HEK293 (cell line): ENCODE measurements around the gene FGFRL1.

Experiments
- BCL11B ChIP-seq: fragments of 450-650 bp; formaldehyde crosslinking; IDR thresholded peaks from 2 replicates; pipeline ENCODE4 v1.5.1; 2016; ENCODE audit warnings: low read depth, missing biosample characterization, missing genetic modification characterization
- GLIS2 ChIP-seq: fragments of 450-650 bp; formaldehyde crosslinking; IDR thresholded peaks from 2 replicates; pipeline ENCODE4 v1.5.1; 2016; ENCODE audit warnings: missing biosample characterization, missing genetic modification characterization
- HOXC10 ChIP-seq: sonication (generic); formaldehyde crosslinking; IDR thresholded peaks from 2 replicates; pipeline ENCODE4 v1.8.1; 2023; ENCODE audit warnings: mild to moderate bottlenecking, missing genetic modification reagents
- IKZF3 ChIP-seq: fragments of 450-650 bp; IDR thresholded peaks from 2 replicates; pipeline ENCODE4 v1.5.0; 2018; ENCODE audit warnings: missing biosample characterization, mild to moderate bottlenecking, missing genetic modification characterization, moderate library complexity
- KLF9 ChIP-seq: fragments of 450-650 bp; formaldehyde crosslinking; IDR thresholded peaks from 2 replicates; pipeline ENCODE4 v1.5.1; 2016; ENCODE audit warnings: missing biosample characterization, missing genetic modification characterization, low read depth
- OSR2 ChIP-seq: fragments of 450-650 bp; formaldehyde crosslinking; IDR thresholded peaks from 2 replicates; pipeline ENCODE4 v1.5.1; 2016; ENCODE audit warnings: missing biosample characterization, missing genetic modification characterization
- REPIN1 ChIP-seq: fragments of 450-650 bp; formaldehyde crosslinking; IDR thresholded peaks from 2 replicates; pipeline ENCODE4 v1.5.1; 2017; ENCODE audit warnings: missing biosample characterization, missing genetic modification characterization, low read depth
- ZBTB1 ChIP-seq: fragments of 450-650 bp; formaldehyde crosslinking; IDR thresholded peaks from 2 replicates; pipeline ENCODE4 v1.5.1; 2016; ENCODE audit warnings: missing biosample characterization, missing genetic modification characterization
- ZNF138 ChIP-seq: fragments of 450-650 bp; formaldehyde crosslinking; IDR thresholded peaks from 2 replicates; pipeline ENCODE4 v1.5.1; 2016; ENCODE audit warnings: missing biosample characterization, missing genetic modification characterization, borderline replicate concordance
- ZNF214 ChIP-seq: fragments of 450-650 bp; formaldehyde crosslinking; IDR thresholded peaks from 2 replicates; pipeline ENCODE4 v1.5.1; 2017; ENCODE audit warnings: missing biosample characterization, mild to moderate bottlenecking, missing genetic modification characterization, borderline replicate concordance
- ZNF239 ChIP-seq: fragments of 450-650 bp; formaldehyde crosslinking; IDR thresholded peaks from 2 replicates; pipeline ENCODE4 v1.5.1; 2016; ENCODE audit warnings: missing biosample characterization, missing genetic modification characterization
- ZNF600 ChIP-seq: fragments of 450-650 bp; formaldehyde crosslinking; IDR thresholded peaks from 2 replicates; pipeline ENCODE4 v1.5.1; 2016; ENCODE audit warnings: missing biosample characterization, missing genetic modification characterization
- ZNF670 ChIP-seq: fragments of 450-650 bp; formaldehyde crosslinking; IDR thresholded peaks from 2 replicates; pipeline ENCODE4 v1.5.1; 2016; ENCODE audit warnings: missing biosample characterization, missing genetic modification characterization, low read depth
- ZNF785 ChIP-seq: fragments of 450-650 bp; formaldehyde crosslinking; IDR thresholded peaks from 2 replicates; pipeline ENCODE4 v1.5.1; 2016; ENCODE audit warnings: missing biosample characterization, missing genetic modification characterization
- TF ChIP-seq, protein P1 (sequence below): fragments of 450-650 bp; formaldehyde crosslinking; IDR thresholded peaks from 2 replicates; pipeline ENCODE4 v1.5.1; 2016; ENCODE audit warnings: missing biosample characterization, missing genetic modification characterization
- TF ChIP-seq, protein P2 (sequence below): fragments of 450-650 bp; formaldehyde crosslinking; conservative IDR thresholded peaks from 2 replicates; pipeline ENCODE4 v1.5.1; 2016; ENCODE audit warnings: low read depth, missing biosample characterization, missing genetic modification characterization
- TF ChIP-seq, protein P3 (sequence below): fragments of 450-650 bp; formaldehyde crosslinking; IDR thresholded peaks from 2 replicates; pipeline ENCODE4 v1.5.1; 2017; ENCODE audit warnings: missing biosample characterization, missing genetic modification characterization
- TF ChIP-seq, protein P4 (sequence below): fragments of 450-650 bp; formaldehyde crosslinking; IDR thresholded peaks from 2 replicates; pipeline ENCODE4 v1.5.1; 2016; ENCODE audit warnings: missing biosample characterization, missing genetic modification characterization
- TF ChIP-seq, protein P5 (sequence below): fragments of 450-650 bp; formaldehyde crosslinking; IDR thresholded peaks from 2 replicates; pipeline ENCODE4 v1.5.1; 2017; ENCODE audit warnings: missing biosample characterization, missing genetic modification characterization

The FGFRL1 gene

DNA sequence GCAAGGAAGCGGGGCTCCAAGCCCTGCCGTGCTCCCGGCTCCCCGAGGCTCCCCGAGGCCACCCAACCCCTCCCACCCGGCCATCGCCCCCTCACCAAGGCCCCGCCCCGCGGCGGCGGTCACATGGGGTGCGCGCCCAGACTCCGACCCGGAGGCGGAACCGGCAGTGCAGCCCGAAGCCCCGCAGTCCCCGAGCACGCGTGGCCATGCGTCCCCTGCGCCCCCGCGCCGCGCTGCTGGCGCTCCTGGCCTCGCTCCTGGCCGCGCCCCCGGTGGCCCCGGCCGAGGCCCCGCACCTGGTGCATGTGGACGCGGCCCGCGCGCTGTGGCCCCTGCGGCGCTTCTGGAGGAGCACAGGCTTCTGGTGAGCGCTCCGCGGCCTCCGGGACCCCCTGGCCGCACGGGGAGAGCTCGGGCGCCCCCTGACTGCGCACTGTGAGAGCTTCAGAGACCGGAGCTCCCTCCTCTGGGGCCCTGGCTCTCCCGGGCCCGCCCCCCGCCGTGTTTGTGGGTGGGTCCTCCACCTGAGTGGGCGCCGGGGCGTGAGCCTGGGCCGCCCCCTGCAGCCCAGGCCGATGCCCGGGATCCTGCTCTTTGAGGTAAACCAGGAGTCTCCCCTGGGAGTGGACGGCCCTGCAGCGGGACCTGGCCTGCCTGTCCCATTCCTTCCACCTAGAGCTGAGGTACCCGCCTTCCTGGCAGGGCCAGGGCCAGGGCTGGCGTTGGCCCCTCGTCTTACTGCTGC lies 24.4 kb upstream of the FGFRL1 start, which contains the start of gene IDUA (continued):
- TF ChIP-seq, protein P1, sequence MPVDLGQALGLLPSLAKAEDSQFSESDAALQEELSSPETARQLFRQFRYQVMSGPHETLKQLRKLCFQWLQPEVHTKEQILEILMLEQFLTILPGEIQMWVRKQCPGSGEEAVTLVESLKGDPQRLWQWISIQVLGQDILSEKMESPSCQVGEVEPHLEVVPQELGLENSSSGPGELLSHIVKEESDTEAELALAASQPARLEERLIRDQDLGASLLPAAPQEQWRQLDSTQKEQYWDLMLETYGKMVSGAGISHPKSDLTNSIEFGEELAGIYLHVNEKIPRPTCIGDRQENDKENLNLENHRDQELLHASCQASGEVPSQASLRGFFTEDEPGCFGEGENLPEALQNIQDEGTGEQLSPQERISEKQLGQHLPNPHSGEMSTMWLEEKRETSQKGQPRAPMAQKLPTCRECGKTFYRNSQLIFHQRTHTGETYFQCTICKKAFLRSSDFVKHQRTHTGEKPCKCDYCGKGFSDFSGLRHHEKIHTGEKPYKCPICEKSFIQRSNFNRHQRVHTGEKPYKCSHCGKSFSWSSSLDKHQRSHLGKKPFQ (tag by site-specific recombination) = no peak
- no peak; the same call in 1 of the 2 replicates for TF ChIP-seq BCL11B
- TF ChIP-seq, protein P2, sequence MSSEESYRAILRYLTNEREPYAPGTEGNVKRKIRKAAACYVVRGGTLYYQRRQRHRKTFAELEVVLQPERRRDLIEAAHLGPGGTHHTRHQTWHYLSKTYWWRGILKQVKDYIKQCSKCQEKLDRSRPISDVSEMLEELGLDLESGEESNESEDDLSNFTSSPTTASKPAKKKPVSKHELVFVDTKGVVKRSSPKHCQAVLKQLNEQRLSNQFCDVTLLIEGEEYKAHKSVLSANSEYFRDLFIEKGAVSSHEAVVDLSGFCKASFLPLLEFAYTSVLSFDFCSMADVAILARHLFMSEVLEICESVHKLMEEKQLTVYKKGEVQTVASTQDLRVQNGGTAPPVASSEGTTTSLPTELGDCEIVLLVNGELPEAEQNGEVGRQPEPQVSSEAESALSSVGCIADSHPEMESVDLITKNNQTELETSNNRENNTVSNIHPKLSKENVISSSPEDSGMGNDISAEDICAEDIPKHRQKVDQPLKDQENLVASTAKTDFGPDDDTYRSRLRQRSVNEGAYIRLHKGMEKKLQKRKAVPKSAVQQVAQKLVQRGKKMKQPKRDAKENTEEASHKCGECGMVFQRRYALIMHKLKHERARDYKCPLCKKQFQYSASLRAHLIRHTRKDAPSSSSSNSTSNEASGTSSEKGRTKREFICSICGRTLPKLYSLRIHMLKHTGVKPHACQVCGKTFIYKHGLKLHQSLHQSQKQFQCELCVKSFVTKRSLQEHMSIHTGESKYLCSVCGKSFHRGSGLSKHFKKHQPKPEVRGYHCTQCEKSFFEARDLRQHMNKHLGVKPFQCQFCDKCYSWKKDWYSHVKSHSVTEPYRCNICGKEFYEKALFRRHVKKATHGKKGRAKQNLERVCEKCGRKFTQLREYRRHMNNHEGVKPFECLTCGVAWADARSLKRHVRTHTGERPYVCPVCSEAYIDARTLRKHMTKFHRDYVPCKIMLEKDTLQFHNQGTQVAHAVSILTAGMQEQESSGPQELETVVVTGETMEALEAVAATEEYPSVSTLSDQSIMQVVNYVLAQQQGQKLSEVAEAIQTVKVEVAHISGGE = no peak
- TF ChIP-seq, protein P3, sequence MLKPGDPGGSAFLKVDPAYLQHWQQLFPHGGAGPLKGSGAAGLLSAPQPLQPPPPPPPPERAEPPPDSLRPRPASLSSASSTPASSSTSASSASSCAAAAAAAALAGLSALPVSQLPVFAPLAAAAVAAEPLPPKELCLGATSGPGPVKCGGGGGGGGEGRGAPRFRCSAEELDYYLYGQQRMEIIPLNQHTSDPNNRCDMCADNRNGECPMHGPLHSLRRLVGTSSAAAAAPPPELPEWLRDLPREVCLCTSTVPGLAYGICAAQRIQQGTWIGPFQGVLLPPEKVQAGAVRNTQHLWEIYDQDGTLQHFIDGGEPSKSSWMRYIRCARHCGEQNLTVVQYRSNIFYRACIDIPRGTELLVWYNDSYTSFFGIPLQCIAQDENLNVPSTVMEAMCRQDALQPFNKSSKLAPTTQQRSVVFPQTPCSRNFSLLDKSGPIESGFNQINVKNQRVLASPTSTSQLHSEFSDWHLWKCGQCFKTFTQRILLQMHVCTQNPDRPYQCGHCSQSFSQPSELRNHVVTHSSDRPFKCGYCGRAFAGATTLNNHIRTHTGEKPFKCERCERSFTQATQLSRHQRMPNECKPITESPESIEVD (tag by site-specific recombination) = no peak
- TF ChIP-seq ZNF138 (tag by site-specific recombination) = no peak
- no peak for TF ChIP-seq HOXC10 (CRISPR knock-in tag)
- TF ChIP-seq, protein P4, sequence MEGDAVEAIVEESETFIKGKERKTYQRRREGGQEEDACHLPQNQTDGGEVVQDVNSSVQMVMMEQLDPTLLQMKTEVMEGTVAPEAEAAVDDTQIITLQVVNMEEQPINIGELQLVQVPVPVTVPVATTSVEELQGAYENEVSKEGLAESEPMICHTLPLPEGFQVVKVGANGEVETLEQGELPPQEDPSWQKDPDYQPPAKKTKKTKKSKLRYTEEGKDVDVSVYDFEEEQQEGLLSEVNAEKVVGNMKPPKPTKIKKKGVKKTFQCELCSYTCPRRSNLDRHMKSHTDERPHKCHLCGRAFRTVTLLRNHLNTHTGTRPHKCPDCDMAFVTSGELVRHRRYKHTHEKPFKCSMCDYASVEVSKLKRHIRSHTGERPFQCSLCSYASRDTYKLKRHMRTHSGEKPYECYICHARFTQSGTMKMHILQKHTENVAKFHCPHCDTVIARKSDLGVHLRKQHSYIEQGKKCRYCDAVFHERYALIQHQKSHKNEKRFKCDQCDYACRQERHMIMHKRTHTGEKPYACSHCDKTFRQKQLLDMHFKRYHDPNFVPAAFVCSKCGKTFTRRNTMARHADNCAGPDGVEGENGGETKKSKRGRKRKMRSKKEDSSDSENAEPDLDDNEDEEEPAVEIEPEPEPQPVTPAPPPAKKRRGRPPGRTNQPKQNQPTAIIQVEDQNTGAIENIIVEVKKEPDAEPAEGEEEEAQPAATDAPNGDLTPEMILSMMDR (tag by site-specific recombination) = peak; percentile 78
- TF ChIP-seq GLIS2 = peak; percentile 94
- TF ChIP-seq REPIN1 (tag by site-specific recombination) = no peak
- no peak for TF ChIP-seq ZBTB1 (tag by site-specific recombination)
- TF ChIP-seq IKZF3 (tag by site-specific recombination) = no peak
- TF ChIP-seq KLF9 (tag by site-specific recombination) = peak; percentile 67
- TF ChIP-seq ZNF670 = no peak
- no peak for TF ChIP-seq OSR2 (tag by site-specific recombination)
- TF ChIP-seq ZNF785 (tag by site-specific recombination) = no peak
- no peak for TF ChIP-seq ZNF214 (tag by site-specific recombination)
- TF ChIP-seq ZNF600 = no peak
- TF ChIP-seq, protein P5, sequence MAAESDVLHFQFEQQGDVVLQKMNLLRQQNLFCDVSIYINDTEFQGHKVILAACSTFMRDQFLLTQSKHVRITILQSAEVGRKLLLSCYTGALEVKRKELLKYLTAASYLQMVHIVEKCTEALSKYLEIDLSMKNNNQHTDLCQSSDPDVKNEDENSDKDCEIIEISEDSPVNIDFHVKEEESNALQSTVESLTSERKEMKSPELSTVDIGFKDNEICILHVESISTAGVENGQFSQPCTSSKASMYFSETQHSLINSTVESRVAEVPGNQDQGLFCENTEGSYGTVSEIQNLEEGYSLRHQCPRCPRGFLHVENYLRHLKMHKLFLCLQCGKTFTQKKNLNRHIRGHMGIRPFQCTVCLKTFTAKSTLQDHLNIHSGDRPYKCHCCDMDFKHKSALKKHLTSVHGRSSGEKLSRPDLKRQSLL (tag by site-specific recombination) = no peak
- no peak for TF ChIP-seq ZNF239 (tag by site-specific recombination)
- TF ChIP-seq, all 188 proteins: peak for 20
